Vagina (tissue), 2 donors: ENCODE results near the gene ZDHHC16.

Source experiments
- POLR2A ChIP-seq, 2 donors: fragments of 450-650 bp; IDR thresholded peaks; one replicate each; pipeline ENCODE4 v1.6.1; 2017; ENCODE audit warnings: antibody characterized with exemption in 2 of 2, mild to moderate bottlenecking in 2 of 2, moderate library complexity in 2 of 2
- TF ChIP-seq, protein P1 (sequence below), 3 experiments: fragments of 450-650 bp in 2 of 3; fragments of 200-600 bp in 1 of 3; sonication (generic) in 1 of 3; IDR thresholded peaks; one replicate each; pipeline ENCODE4 v1.5.1; 2017 to 2019; ENCODE audit warnings: antibody characterized with exemption in 3 of 3, mild to moderate bottlenecking in 2 of 3, moderate library complexity in 2 of 3

DNA sequence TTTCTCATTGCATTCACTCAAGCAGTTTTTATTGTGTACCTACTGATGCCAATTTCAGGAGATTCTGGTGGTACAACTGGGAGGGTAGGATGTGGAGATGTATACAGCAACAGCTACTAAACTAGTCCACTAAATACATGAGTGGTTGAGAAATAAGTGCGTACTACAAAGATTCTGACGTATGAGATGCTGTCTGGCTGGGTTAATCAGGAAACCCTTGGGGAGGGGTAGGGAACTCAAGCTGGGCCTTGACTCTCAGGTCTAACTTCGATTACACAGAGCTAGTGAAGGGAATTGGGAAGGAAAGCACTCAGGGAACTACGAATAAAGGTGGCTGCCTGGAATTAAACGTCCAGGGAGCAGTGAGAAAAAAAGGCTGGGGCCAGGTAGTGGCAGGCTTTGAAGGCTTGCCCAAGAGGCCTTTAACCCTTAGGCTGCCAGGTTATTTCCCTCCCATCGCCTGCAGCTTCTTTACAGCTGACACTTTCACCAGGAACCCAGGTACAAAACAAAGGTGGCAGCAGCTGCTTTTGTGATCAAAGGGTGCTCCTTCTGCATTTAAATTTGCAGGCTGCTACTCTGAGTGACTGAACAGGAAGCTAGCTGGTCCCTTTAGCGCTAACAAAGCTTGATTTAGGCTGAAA, 49.0 kb downstream of the ZDHHC16 start:
- TF ChIP-seq, protein P1, sequence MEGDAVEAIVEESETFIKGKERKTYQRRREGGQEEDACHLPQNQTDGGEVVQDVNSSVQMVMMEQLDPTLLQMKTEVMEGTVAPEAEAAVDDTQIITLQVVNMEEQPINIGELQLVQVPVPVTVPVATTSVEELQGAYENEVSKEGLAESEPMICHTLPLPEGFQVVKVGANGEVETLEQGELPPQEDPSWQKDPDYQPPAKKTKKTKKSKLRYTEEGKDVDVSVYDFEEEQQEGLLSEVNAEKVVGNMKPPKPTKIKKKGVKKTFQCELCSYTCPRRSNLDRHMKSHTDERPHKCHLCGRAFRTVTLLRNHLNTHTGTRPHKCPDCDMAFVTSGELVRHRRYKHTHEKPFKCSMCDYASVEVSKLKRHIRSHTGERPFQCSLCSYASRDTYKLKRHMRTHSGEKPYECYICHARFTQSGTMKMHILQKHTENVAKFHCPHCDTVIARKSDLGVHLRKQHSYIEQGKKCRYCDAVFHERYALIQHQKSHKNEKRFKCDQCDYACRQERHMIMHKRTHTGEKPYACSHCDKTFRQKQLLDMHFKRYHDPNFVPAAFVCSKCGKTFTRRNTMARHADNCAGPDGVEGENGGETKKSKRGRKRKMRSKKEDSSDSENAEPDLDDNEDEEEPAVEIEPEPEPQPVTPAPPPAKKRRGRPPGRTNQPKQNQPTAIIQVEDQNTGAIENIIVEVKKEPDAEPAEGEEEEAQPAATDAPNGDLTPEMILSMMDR (IDR thresholded peaks at IDR 0.05) = no peak
- TF ChIP-seq POLR2A (IDR thresholded peaks at IDR 0.05) = no peak
